ENCODE data around the gene KANK3. TPM values are rescaled to one million over a fixed set of nuclear protein-coding genes. Genes with fewer than 3 reads are reported as not detected.
"Not testable (repeated sequence)": the region's sequence is repeated elsewhere in the genome, so short reads cannot be mapped to it uniquely, and the experiment has no call there.

The KANK3 gene
- 1 to 10 TPM; 6.4 to 7.6 (median 7.0) TPM for polyA plus RNA-seq (ENCODE audit: insufficient read length in 3 of 3)

DNA sequence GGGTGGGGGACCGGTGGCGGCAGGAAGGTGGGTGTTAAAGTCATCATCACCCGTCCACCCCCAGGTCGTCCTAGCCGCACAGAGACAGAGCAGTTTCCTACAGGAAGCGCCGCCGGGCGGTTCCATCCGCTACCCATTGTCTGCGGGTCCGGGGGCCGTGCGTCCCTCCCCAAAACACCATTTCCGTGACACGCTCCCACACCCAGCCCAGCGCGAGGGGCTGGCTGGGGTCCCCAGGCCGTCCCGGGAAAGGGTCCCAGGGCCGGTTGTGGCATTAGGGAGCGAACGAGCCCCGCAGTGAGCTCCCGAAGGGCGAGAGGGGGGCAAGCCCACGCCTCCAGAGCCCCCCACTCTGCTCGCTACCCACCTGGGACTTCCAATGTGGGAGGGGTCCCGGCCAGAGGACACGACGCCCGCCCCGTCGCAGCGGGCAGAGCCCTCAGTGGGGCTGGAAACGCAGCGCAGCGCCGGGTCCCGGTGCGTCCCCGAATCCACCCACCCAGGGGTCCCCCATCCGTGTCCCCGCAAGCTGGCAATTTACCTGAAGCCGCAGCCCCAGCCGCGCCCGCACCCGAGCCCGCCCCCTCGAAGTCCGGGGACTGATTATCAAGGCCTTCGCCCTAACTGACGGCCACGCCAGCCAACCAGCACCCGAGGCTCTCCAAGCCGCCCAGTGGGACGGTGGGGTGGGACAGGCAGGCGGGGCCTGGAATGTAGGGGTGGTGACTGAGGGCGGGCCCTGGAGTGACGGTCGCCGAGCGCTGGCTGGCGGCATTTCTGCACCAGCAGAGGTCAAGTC, at the start of gene KANK3:
Gene KANK3, minus strand, starts transcription at position 579 of the 799 bp plus-strand sequence. CDS start 5,434 bp downstream, outside the sequence.
- DNase-seq (ENCODE audit: low read depth in 3 of 3, low spot score in 2 of 3): peak in 1 of 3 donors; percentile 86

DNA sequence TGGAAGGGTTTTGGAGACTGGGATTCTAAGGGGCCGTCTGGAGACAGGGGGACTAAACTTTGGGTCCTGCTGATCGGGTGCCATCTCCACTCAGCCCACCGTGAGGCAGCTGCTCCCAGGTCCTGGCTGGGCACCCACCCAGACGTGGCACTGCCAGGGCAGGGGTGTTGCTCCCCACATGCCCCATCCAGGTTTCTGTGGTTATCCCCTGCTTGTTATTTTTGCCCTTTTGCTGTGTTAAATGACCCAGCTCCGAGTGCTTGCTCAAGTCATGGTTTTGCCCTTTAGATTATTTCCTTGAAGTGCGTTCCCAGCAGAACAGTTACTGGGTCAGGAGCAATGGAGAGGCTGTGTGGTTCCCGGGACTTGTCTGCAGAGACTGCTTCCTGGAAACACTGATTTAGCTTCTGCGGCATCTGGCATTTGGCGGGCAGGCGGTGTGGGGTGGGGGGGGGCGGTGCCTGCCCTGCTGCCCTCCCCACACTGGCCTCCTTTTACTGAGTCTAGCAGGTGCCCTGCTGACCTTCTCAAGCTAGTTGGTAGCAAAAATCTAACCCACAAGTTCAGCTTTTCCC, 49.0 kb upstream of the KANK3 start:
- DNase-seq (ENCODE audit: low read depth in 3 of 3, low spot score in 2 of 3): no peak

DNA sequence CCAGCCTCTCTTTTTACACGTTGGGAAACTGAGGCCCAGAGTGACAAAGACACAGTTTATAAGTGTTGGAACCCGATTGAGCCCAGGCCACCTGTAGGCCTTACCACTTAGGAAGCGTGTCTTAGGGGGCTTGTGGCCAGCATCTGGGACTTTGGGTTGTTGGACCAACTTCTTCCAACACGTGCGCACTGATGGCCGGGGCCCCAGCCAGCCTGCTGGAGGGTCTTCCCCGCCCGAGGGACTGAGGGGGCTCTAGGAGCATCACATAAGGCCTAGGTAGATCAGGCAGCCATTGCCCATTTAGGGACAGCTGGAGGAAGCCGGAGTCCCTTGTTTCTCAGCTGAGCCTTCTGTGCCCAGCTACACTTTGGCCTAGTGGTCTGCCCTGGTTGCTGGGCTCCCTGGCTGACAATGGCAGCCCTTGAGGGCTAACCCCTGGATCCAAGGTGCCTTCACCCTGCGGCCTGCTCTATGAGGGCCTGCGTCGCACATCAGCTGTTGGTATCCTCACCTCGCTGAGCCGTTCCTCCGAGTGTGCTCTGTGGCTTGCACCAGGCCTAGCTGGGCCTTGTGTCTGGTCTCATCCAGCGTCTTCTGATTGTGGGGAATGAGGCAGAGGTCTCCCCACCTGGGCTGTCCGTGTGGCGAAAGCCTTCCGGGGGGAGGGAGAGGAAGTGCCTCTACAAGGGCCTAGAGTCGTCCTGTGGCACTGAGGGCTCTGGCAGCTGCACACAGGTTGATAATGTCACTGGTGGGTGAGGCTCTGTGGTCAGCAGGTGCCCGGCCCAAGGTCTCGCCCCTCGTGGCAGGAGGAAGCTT, 48.3 kb upstream of the KANK3 start:
- DNase-seq (ENCODE audit: low read depth in 3 of 3, low spot score in 2 of 3): no peak

DNA sequence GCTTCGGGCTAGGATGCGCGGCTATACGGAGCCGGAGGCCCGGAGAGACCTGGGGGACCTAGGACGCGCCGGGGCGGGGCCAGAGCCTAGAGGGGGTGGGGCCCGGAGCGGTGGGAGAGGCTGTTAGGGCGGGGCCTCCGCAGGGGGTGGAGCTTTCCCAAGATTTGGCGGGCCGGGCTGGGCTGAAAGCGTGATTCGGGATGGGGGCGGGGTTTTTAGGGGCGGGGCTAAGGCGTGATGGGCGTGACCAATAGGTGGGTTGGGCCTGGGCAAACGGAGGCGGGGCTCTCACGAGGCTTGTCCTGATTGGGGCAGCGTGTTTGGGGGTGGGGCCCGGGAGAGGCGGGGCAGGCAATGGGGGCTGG, 47.5 kb upstream of the KANK3 start:
- peak; percentile 57 to 80 (median 80) for DNase-seq (ENCODE audit: low read depth in 3 of 3, low spot score in 2 of 3)

DNA sequence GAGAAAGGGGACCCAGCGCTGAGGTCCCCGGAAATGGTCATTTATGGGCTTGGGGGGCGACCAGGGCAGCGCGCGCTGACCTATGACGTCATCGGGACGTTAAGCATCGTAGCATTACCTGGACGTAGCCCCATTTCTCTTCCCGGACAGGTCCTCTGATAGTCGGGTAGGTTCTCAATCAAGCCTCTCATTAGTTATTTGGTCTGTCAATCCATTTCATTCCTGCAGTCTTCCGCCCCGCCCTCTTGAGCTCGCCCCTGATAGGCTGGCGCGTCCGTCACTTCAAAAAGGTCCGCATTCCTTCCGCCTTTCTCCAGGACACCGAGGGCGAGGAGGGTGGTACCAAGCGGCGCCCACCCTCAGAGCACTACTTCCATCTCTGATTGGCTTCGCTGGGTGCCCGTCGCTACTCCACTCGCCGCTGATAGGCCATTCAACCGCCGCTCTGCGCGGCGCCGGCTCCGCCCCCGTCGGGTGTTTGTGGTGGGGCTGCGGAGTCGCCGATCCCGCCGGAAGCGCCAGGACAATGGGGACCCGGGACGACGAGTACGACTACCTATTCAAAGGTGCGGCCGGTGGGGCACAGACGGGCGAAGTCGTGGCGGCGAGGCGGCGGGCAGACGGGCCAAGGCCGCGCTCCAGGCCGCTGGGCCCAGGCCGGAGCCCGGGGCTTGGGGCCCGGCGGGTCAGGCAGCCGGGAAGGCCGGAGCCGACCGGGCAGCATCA, 47.0 kb upstream of the KANK3 start, which contains the start of gene RAB11B:
Gene RAB11B, plus strand, starts transcription at position 470 of the 726 bp plus-strand sequence. Its CDS starts 57 bp downstream, at position 527.
- peak; percentile 98 to 99 (median 99) for DNase-seq (ENCODE audit: low read depth in 3 of 3, low spot score in 2 of 3)

DNA sequence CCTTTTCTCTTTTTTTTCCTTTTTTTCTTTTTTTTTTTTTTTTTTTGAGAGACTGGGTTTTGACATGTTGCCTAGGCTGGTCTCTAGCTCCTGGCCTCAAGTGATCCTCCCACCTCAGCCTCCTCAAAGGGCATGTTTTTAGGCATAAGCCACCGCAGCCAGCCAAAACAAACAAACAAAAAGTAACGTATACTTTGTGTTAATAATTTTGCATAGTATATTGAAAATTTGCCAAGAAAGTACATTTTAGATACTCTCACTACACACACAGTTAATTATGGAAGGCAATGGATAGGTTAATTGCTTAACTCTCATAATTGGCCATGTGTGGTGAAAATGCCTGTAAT, 45.5 kb upstream of the KANK3 start:
- DNase-seq (ENCODE audit: low read depth in 3 of 3, low spot score in 2 of 3): no peak

DNA sequence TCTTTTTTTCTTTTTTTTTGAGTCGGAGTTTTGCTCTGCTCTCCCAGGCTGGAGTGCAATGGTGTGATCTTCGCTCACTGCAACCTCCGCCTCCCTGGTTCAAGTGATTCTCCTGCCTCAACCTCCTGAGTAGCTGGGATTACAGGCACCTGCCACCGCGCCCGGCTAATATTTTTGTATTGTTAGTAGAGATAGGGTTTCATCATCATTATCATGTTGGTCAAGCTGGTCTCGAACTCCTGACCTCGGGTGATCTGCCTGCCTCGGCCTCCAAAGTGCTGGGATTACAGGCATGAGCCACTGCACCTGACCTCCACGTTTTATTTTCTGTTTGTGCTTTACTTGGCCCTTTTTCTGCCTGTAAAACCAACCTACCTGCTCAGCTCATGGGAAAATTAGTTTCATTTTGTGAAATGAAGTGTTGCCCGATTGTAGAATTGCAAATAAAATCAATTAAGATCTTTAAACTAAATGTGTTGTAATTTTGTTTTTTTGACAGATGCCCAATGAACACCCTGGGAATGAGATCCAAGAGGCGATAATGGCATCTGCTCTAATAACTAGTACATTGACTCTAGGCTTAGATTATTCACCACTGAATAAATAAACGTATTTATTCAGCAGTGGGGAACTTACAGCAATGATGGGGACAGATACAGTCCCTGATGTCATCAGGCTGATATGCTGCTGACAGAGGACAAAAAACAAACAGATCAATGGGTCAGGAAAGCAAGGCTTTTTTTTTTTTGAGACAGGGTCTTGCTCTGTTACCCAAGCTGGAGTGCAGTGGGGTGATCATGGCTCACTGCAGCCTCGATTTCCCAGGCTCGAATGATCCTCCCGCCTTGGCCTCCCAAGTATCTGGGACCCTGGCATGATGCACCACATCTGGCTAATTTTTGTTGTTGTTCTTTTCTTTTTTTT, 44.9 kb upstream of the KANK3 start:
- no peak for DNase-seq (ENCODE audit: low read depth in 3 of 3, low spot score in 2 of 3)

DNA sequence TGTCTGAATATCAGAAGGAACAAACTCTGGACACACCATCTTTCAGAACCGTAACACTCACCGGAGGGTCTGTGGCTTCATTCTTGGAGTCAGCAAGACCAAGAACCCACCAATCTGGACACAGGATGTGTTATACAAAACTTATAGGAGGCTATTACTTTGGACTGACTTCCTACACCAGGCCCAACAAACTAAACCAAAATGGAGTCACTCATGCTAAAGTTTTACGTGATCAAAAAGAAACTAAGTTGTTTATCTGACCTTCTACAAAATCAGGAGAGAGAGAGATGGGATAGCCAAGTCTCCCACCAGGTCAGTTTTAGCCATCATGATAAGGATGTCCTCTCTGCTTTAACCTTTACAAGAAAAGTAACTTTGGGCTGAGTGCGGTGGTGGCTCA, 43.9 kb upstream of the KANK3 start:
- no peak for DNase-seq (ENCODE audit: low read depth in 3 of 3, low spot score in 2 of 3)

DNA sequence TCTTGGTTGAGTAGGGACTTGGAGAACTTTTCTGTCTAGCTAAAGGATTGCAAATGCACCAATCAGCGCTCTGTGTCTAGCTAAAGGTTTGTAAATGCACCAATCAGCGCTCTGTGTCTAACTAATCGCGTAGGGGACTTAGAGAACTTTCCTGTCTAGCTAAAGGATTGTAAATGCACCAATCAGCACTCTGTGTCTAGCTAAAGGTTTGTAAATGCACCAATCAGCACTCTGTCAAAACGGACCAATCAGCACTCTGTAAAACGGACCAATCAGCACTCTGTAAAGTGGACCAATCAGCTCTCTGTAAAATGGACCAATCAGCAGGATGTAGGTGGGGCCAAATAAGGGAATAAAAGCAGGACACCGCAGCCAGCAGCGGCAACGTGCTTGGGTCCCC, 43.4 kb upstream of the KANK3 start:
- DNase-seq (ENCODE audit: low read depth in 3 of 3, low spot score in 2 of 3): not testable (repeated sequence)

DNA sequence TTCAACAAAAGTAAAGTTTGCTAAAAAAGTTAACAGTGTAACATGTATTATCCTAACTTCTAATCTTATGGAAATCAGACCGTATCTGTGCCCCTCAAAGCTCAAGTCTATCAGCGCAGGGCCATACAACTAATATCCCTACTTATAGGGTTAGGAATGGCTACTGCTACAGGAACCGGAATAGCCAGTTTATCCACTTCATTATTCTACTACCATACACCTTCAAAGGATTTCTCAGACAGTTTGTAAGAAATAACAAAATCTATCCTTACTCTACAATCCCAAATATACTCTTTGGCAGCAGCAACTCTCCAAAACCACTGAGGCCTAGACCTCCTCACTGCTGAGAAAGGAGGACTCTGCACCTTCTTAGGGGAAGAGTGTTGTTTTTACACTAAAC, 42.5 kb upstream of the KANK3 start:
- not testable (repeated sequence) for DNase-seq (ENCODE audit: low read depth in 3 of 3, low spot score in 2 of 3)

DNA sequence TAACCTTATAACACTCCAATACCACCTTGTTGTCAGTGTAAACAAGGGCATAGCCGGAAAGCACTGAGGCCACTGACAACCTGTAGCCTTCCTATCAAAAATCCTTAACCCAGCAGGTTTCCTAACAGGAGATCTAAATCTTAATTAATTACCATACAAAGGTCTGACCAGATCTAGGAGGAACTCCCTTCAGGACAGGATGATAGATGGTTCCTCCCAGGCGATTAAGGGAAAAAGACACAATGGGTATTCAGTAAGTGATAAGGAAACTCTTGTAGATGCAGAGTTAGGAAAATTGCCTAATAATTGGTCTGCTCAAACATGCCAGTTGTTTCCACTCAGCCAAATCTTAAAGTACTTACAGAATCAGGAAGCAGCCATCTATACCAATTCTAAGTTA, 42.0 kb upstream of the KANK3 start:
- DNase-seq (ENCODE audit: low read depth in 3 of 3, low spot score in 2 of 3): not testable (repeated sequence)

DNA sequence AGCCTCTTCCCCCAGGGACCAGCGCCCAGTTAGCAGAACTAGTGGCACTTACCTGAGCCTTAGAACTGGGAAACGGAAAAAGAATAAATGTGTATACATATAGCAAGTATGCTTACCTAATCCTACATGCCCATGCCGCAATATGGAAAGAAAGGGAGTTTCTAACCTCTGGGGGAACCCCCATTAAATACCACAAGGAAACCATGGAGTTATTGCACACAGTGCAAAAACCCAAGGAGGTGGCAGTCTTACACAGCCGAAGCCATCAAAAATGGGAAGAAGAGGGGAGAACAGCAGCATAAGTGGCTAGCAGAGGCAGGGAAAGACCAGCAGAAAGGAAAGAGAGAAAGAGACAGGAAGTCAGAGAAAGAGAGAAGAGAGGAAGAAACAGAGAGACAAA, 41.5 kb upstream of the KANK3 start:
- not testable (repeated sequence) for DNase-seq (ENCODE audit: low read depth in 3 of 3, low spot score in 2 of 3)

DNA sequence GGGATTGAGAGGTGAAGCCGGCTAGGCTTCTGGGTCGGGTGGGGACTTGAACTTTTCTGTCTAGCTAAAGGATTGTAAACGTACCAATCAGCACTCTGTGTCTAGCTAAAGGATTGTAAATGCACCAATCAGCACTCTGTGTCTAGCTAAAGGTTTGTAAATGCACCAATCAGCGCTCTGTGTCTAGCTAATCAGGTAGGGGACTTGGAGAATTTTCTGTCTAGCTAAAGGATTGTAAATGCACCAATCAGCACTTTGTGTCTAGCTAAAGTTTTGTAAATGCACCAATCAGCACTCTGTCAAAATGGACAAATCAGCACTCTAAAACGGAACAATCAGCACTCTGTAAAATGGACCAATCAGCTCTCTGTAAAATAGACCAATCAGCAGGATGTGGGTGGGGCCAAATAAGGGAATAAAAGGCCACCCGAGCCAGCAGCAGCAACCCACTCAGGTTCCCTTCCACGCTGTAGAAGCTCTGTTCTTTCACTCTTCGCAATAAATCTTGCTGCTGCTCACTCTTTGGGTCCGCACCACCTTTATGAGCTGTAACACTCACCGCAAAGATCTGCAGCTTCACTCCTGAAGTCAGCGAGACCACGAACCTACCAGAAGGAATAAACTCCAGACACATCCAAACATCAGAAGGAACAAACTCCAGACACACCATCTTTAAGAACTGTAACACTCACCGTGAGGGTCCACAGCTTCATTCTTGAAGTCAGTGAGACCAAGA, 36.3 kb upstream of the KANK3 start:
- DNase-seq (ENCODE audit: low read depth in 3 of 3, low spot score in 2 of 3): not testable (repeated sequence)

DNA sequence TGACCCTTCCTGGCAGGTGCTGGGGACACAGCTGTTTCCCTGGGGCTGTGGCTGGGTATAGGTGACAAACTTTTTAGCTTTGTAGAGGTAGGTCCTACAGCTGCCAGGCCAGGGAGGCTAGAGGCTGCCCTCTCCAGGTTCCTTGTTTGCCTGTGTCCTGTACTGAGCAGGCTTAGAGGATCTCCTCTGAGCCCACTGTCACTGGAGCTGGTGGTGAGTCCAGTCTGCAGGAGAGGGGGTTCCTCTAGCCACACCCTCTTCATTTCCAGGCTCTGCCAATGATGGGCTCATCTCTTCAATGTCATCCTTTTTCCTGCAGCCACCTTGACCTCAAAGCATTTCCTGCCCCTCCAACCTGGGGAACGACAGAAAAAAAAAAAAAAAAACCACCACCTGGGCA, 34.5 kb upstream of the KANK3 start:
- no peak for DNase-seq (ENCODE audit: low read depth in 3 of 3, low spot score in 2 of 3)

DNA sequence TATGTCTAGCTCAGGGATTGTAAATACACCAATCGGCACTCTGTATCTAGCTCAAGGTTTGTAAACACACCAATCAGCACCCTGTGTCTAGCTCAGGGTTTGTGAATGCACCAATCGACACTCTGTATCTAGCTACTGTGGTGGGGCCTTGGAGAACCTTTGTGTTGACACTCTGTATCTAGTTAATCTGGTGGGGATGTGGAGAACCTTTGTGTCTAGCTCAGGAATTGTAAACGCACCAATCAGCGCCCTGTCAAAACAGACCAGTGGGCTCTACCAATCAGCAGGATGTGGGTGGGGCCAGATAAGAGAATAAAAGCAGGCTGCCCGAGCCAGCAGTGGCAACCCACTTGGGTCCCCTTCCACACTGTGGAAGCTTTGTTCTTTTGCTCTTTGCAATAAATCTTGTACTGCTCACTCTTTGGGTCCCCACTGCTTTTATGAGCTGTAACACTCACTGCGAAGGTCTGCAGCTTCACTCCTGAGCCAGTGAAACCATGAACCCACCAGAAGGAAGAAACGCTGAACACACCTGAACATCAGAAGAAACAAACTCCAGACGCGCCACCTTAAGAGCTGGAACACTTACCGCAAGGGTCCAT, 33.4 kb upstream of the KANK3 start:
- not testable (repeated sequence) for DNase-seq (ENCODE audit: low read depth in 3 of 3, low spot score in 2 of 3)

DNA sequence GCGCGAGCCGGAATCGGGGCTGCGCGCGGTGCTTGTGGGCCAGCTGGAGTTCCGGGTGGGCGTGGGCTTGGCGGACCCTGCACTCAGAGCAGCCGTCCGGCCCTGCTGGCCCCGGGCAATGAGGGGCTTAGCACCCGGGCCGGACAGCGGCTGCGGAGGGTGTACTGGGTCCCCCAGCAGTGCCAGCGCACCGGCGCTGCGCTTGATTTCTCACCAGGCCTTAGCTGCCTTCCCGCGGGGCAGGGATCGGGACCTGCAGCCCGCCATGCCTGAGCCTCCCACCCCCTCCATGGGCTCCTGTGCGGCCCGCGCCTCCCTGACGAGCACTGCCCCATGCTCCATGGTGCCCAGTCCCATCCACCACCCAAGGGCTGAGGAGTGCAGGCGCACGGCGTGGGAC, 32.7 kb upstream of the KANK3 start:
- not testable (repeated sequence) for DNase-seq (ENCODE audit: low read depth in 3 of 3, low spot score in 2 of 3)

DNA sequence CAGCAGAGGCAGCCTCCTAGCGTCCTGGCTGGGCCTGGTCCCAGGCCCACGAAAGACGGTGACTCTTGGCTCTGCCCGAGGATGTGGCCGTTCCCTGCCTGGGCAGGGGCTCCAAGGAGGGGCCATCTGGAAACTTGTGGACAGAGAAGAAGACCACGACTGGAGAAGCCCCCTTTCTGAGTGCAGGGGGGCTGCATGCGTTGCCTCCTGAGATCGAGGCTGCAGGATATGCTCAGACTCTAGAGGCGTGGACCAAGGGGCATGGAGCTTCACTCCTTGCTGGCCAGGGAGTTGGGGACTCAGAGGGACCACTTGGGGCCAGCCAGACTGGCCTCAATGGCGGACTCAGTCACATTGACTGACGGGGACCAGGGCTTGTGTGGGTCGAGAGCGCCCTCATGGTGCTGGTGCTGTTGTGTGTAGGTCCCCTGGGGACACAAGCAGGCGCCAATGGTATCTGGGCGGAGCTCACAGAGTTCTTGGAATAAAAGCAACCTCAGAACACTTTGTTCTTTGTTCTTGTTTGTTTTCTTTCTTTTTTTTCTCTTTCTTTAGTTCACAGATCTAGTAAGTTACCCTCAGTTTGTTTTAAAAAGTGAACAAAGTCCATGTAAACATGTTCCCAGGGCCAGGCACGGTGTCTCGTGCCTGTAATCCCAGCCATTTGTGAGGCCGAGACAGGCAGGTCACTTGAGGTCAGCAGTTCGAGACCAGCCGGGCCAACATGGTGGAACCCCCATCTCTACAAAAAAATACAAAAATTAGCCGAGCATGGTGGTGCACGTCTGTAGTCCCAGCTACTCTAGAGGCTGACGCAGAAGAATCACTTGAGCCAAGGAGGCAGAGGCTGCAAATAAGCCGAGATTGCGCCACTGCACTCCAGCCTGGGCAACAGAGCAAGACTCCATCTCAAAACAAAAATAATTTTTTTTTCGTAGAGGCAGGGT, 31.1 kb upstream of the KANK3 start:
- no peak for DNase-seq (ENCODE audit: low read depth in 3 of 3, low spot score in 2 of 3)

Data from right renal cortex interstitium (tissue), 3 donors.